Measurements from ENCODE around the gene NCL.
"Not testable (repeated sequence)": the region's sequence is repeated elsewhere in the genome, so short reads cannot be mapped to it uniquely, and the experiment has no call there.

The NCL gene

DNA sequence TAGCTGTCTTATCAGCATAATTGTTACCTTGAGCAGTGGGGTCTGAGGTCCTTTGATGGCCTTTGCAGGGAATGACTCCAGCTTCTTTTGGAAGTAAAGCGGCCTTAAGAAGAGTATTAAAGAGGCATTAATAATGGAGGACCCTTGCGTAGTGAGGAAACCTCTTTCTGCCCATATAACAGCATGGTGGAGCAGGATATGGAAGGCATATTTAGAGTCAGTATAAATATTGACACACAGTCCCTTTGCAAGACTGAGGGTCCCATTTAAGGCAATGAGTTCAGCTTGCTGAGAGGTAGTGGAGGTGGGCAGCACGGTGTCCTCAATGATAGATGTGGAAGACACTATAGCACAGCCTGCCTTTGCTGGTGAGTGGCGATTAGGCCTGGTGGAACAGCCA is 32.7 kb downstream of the NCL start:
- DNase-seq (ENCODE audit: low read depth), result no peak
- no peak overlapping the region for H3K4me3 ChIP-seq (ENCODE audit: low read length)
- TF ChIP-seq, protein P1, sequence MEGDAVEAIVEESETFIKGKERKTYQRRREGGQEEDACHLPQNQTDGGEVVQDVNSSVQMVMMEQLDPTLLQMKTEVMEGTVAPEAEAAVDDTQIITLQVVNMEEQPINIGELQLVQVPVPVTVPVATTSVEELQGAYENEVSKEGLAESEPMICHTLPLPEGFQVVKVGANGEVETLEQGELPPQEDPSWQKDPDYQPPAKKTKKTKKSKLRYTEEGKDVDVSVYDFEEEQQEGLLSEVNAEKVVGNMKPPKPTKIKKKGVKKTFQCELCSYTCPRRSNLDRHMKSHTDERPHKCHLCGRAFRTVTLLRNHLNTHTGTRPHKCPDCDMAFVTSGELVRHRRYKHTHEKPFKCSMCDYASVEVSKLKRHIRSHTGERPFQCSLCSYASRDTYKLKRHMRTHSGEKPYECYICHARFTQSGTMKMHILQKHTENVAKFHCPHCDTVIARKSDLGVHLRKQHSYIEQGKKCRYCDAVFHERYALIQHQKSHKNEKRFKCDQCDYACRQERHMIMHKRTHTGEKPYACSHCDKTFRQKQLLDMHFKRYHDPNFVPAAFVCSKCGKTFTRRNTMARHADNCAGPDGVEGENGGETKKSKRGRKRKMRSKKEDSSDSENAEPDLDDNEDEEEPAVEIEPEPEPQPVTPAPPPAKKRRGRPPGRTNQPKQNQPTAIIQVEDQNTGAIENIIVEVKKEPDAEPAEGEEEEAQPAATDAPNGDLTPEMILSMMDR (IDR thresholded peaks at IDR 0.05; ENCODE audit: insufficient read depth, low read depth, low read length, missing control alignments), result no peak

DNA sequence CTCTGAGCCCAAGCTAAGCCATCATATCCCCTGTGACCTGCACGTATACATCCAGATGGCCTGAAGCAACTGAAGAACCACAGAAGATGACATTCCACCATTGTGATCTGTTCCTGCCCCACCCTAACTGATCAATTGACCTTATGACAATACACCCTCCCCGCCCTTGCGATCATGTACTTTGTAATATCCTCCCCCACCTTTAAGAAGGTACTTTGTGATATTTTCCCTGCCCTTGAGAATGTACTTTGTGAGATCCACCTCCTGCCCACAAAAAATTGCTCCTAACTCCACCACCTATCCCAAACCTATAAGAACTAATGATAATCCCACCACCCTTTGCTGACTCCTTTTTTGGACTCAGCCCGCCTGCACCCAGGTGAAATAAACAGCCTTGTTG is 33.8 kb downstream of the NCL start:
- H3K4me3 ChIP-seq (ENCODE audit: low read length); DNase-seq (ENCODE audit: low read depth): not testable (repeated sequence)

DNA sequence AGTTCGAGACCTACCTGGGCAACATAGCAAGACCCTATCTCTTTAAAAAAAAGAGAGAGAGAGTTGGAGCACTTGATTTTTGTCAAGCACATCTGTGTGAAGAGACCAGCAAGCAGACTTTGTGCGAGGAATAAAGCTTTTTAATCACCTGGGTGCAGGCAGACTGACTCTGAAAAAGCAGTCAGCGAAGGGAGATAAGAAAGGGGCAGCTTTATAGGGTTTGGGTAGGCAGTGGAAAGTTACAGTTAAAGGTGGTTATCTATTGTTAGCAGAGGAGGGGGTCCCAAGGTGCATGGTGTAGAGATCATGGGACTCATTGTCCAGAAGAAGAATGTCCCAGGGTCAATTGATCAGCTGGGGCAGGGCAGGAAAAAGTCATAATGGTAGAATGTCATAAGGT is 34.4 kb downstream of the NCL start:
- H3K4me3 ChIP-seq (ENCODE audit: low read length), result no peak overlapping the region
- TF ChIP-seq, protein P1 (IDR thresholded peaks at IDR 0.05; ENCODE audit: insufficient read depth, low read depth, low read length, missing control alignments), result no peak
- no peak for DNase-seq (ENCODE audit: low read depth)

DNA sequence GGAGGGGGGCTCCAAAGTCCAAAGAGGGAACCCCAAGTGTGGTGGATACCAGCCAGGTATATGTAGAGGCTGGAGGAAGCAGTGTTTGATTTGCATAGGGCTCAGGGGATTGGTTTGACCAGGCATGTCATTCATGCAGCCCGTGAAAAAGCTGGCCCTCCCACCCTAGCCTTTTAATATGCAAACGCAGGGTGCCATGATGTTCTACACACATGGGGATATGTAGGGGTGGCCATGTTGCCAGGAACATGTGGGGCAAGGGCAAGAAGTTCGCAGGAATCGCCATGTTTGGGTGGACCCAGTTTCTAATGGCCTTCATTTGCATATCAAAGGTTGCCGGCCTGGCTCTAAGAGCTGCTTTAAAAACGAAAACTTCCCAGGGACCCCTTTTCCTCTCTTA is 35.1 kb downstream of the NCL start:
- TF ChIP-seq, protein P1 (IDR thresholded peaks at IDR 0.05; ENCODE audit: insufficient read depth, low read depth, low read length, missing control alignments), result no peak
- DNase-seq (ENCODE audit: low read depth), result no peak

DNA sequence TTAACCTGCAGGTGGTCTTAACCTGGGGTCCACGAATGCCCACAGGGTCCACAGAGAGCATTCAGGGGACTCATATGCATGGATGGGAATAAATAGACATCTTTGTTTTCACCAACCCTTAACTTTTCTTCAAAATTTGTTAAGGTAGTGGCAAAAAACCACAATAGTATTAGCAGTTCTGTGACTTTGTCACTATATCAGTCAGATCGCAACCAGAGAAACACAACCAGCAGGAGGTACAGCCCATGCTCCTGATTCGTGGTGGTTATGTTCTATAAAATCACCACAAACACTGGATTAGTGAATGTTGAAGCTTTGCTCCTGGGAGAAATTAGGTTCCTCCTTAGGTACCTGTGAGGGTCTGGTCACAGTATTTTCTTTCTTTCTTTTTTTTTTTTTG is 37.2 kb downstream of the NCL start:
- H3K4me3 ChIP-seq (ENCODE audit: low read length), result no peak overlapping the region
- DNase-seq (ENCODE audit: low read depth), result no peak
- TF ChIP-seq, protein P1 (IDR thresholded peaks at IDR 0.05; ENCODE audit: insufficient read depth, low read depth, low read length, missing control alignments), result no peak

More for the DNA sequence above, 35.1 kb downstream of the NCL start:
- no peak overlapping the region for H3K4me3 ChIP-seq (ENCODE audit: low read length)

DNA sequence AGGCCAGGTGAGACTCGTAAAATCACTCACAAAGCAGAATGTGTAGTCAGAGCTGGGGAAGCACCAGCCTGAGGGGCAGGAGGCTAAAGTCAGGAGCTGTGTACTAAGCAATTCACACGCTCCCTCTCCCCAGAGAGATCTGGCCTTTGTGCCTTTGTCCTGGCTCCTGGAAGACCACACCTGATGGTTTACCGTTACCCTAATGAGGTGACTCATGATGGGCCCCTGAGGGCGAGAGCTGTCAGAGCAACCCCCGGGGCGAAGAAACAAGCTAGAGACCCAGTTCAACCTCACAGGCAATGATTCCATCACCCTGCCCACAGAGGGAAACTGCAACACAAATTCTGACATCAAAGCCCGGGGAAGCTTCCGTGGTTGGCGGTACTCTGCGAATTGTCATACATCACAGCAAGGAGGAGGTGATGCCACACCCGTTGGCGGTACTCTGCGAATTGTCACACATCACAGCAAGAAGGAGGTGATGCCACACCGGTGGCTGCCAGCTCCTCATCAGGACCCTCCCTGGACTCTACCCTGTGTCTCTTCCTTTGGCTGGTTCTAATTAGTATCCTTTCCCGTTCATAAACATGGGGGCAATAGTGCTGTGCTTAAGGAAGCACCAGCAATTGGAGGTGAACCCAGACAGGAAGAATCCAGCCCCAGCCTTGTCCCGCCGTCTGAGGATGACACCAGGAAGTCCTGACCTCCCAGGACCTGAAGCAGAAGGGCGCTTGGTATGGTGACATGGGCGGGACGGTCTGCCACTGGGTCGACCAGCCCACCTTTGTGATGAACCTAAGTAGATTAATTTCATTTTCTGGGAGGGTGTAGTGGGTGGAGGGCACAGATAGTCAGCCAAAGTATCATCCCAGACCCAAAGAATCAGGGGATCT is 38.2 kb downstream of the NCL start:
- TF ChIP-seq, protein P1 (IDR thresholded peaks at IDR 0.05; ENCODE audit: insufficient read depth, low read depth, low read length, missing control alignments), result no peak
- H3K4me3 ChIP-seq (ENCODE audit: low read length), result no peak overlapping the region
- no peak for DNase-seq (ENCODE audit: low read depth)

DNA sequence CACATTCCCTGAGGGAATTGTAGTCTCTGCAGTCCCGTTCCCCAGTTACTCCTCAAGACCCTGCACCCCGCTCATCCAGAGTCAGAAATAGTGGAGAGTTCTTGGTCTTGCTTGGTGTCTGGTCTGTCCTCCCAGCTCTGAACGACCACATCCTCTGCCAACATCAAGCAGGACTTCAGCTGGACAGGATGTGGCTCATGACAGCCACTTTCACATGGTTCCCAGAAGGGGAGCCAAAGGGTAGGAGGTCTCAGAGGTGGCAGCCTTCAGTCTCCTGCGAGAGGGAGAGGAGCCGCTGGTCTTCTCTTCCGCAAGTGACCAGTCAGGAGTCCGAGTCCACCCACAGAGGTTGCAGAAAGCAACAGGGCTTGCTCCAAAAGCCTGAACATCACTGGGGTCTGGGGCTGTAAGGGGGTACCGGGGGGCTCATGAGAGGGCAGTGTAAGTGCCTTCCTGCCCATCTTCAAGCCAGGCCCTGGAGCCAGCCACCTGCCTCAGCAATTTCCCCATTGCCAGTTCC is 38.9 kb downstream of the NCL start:
- TF ChIP-seq, protein P1 (IDR thresholded peaks at IDR 0.05; ENCODE audit: insufficient read depth, low read depth, low read length, missing control alignments), result no peak
- H3K4me3 ChIP-seq (ENCODE audit: low read length), result no peak overlapping the region
- no peak for DNase-seq (ENCODE audit: low read depth)
